ENCODE data around the gene SPRTN. TPM values are rescaled to one million over a fixed set of nuclear protein-coding genes. Genes with fewer than 3 reads are reported as not detected.

SPRTN gene, protein sequence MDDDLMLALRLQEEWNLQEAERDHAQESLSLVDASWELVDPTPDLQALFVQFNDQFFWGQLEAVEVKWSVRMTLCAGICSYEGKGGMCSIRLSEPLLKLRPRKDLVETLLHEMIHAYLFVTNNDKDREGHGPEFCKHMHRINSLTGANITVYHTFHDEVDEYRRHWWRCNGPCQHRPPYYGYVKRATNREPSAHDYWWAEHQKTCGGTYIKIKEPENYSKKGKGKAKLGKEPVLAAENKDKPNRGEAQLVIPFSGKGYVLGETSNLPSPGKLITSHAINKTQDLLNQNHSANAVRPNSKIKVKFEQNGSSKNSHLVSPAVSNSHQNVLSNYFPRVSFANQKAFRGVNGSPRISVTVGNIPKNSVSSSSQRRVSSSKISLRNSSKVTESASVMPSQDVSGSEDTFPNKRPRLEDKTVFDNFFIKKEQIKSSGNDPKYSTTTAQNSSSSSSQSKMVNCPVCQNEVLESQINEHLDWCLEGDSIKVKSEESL
- polyA plus RNA-seq (ENCODE audit: insufficient read depth in 1 of 5, insufficient read length in 5 of 5, low replicate concordance in 1 of 5), result 10 to 100 TPM; 12.0 to 17.6 (median 14.6) TPM
- long read RNA-seq, donor 1, partial matches to known transcripts, result 0 of 5 reads
- long read RNA-seq, donor 1, other reads (novel, unspliced or antisense), result 0 of 5 reads
- long read RNA-seq, donor 2, partial matches to known transcripts, result 0 of 4 reads
- long read RNA-seq, donor 2, other reads (novel, unspliced or antisense), result 0 of 4 reads
- long read RNA-seq, donor 3, transcript SPRTN-202 (5 exons, 3,468 nt), result major isoform, 5 of 8 reads
- long read RNA-seq, donor 3, partial matches to known transcripts, result 0 of 8 reads
- long read RNA-seq, donor 3, other reads (novel, unspliced or antisense), result 0 of 8 reads
- long read RNA-seq, donor 4, partial matches to known transcripts, result 6 of 7 reads
- long read RNA-seq, donor 4, other reads (novel, unspliced or antisense), result 0 of 7 reads
- long read RNA-seq, donor 5, partial matches to known transcripts, result 0 of 6 reads
- long read RNA-seq, donor 5, other reads (novel, unspliced or antisense), result 0 of 6 reads
- long read RNA-seq, donor 6, transcript SPRTN-202 (5 exons, 3,468 nt), result major isoform, 7 of 8 reads
- long read RNA-seq, donor 6, partial matches to known transcripts, result 0 of 8 reads
- long read RNA-seq, donor 6, other reads (novel, unspliced or antisense), result 0 of 8 reads
- long read RNA-seq, donor 7, transcript SPRTN-202 (5 exons, 3,468 nt), result major isoform, 7 of 9 reads
- long read RNA-seq, donor 7, partial matches to known transcripts, result 0 of 9 reads
- long read RNA-seq, donor 7, other reads (novel, unspliced or antisense), result 0 of 9 reads
- long read RNA-seq, donor 8, partial matches to known transcripts, result 0 of 4 reads
- long read RNA-seq, donor 8, other reads (novel, unspliced or antisense), result 0 of 4 reads

DNA sequence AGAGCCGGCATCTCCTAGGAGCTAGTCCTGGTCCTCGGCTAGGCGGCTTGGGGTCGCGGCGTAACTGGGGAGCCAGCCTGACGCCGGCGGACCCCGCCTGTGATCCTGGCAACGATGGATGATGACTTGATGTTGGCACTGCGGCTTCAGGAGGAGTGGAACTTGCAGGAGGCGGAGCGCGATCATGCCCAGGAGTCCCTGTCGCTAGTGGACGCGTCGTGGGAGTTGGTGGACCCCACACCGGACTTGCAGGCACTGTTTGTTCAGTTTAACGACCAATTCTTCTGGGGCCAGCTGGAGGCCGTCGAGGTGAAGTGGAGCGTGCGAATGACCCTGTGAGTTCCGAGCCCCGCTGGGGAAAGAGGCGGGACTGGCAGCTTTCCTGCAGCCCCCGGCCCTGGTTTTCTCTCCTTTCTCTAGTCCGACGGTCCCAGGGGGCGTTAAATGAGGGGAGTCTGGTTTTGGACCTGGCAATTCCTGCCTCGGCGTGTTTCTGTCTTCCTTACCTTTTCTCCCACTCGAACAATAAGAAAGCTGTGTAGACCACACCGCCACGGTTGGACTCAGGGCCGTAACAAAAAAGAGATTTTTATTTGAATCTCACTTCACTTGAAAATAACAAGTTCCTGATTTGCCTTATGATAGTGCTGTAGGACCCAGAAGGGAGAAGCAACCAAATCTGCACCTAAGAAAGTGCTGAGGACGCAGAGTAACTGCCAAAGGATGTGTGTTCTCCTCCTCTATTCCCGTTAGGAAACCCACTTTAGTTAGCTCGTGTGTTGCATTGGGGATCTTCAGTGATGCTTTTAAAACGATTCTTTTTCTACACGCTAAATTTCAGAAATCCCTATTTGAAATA is at the start of gene SPRTN:
Gene SPRTN (plus strand): TSS at position 24 of the 859 bp plus-strand sequence. CDS start 91 bp downstream, at position 115.
- no peak for DNase-seq

DNA sequence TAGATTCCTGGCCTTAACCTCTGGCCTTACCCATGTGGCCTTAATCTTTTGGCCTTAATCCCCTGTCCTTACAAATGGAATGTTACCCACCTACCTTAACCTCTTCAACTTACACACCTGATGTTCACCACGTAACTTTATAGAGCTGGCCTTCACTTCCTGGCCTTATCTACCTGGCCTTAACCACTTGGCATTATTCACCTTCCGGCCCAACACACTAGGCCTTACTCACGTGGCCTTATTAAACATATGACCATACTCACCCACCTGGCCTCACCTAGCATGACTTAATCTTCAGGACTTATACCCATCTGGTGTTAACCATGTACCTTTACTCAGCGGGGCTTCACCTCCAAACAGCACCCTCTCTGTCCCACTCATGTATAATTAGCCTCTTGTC is 42.2 kb upstream of the SPRTN start:
- DNase-seq, result no peak

GRCh38 chr1:231301990-231302389 is 36.1 kb upstream of the SPRTN start:
- DNase-seq, result no peak

DNA sequence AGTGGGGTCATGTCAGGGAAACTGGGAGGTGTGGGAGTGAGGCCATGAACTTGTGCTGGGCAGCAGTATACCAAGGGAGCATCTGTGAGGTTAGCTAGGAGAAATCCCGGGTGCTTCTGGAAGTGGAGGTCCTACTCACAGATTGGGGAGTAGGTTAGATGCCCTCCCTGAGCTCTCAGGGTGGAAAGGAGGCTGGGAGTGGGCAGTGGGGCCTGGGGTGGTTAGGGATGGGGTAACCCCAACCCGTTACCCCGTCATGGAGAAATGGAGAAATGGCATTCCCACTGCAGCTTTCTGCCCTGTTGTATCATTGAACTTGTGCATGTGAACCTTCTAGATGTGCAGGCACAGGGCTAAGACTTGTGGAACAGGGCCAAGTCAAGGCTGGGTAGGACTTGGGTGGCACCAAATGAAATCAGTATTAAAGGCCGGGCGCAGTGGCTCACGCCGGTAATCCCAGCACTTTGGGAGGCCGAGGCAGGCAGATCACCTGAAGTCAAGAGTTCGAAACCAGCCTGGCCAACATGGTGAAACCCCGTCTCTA is 27.6 kb upstream of the SPRTN start:
- DNase-seq, result no peak

DNA sequence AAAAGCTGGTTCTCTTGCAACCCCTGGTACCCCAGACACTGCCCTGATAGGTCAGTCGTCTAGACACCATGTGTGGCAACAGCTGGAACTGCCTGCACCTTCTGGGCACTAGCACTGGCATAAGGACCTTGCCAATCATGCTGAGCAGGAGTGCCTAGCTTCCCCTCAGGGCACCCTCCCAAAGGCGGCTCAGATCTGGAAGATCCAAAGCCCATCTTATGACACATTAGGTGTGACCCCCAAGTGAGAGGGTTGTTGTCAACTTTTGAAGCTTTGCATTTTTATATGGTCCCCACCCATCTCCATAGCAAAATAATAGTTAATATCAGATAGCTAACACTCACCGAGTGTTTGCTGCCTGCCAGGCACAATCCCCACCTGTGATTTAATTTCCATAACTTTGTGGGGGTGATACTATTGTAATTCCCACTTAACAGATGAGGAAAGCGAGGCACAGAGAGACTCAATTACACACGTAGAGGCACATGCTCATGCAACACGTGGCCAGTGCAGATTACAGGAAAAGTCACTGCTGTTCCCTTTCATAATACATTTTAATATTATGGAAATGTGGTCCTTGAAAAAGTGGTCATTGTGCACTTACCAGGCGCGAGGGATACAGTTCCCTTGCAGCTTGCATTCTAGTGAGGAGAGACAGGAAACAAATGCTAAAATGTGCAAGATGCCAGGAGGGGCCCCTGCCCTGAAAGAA is 26.2 kb upstream of the SPRTN start:
- DNase-seq, result no peak

GRCh38 chr1:231312432-231312788 is 25.7 kb upstream of the SPRTN start:
- DNase-seq, result no peak

DNA sequence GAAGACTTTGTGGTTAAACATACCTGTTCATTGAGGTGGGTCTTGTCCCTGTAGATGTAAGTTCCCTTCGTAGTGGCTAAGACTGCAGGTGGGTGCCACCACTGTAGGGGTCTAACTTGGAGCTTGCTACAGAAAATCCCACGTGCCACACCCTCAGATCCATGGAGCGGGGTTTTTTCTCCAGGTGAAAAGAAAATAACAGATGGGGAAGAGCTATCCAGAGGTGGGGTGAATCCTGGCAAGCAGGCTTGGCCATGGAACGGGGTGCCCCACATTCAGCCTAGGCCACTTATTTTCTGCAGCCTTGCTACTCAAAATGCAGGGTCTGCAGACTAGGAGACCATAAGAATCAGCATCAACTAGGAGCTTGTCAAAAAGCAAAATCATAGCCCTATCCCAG is 24.4 kb upstream of the SPRTN start:
- DNase-seq, result no peak

DNA sequence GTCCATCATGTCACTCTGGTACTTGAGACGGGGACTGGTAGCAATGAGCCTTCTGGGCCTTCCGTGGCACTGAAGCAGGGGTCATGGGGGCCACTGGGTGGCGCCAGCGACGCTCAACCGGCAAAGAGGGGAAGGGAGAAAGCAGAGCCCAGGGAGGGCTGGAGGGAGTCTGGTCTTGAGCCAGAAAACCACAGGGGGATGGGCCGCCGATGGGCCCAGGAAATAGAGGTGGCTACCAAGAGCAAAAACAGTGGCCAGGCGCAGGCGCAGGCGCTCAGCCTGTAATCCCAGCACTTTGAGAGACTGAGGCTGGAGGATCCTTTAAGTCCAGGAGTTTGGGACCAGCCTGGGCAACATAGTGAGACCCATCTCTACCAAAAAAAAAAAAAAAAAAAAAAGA is 22.2 kb upstream of the SPRTN start:
- no peak for DNase-seq

DNA sequence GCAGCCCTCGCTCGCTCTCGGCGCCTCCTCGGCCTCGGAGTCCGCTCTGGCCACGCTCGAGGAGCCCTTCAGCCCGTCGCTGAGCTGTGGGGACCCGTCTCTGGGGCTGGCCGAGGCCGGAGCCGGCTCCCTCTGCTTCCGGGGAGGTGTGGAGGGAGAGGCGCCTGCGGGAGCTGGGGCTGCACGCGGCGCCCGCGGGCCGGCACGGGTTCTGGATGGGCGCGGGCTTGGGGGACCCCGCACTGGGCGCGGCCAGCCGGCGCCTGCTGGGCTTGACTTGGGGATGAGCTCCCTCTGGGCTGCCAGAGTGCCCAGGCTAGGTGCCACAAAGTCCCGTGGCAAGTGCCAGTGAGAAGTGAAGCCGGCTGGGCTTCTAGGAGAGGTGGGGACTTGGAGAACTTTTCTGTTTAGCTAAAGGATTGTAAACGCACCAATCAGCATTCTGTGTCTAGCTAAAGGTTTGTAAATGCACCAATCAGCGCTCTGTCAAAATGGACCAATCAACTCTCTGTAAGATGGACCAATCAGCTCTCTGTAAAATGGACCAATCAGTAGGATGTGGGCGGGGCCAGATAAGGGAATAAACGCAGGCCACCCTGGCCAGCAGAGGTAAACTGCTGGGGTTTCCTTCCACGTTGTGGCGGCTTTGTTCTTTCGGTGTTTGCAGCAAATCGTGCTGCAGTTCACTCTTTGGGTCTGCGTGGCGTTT is 20.6 kb upstream of the SPRTN start:
- no peak for DNase-seq

DNA sequence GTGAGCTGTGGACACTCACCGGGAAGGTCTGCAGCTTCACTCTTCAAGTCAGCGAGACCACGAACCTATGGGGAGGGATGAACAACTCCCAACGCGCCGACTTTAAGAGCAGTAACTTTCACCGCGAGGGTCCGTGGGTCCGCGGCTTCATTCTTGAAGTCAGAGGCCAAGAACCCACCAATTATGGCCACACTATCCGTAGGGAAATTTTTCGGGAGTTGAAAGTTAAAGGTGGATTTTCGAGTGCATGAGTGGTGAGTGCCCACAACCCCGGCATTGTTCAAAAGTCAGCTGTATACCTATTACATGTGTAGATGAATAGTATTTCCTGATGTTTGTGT is 20.1 kb upstream of the SPRTN start:
- DNase-seq, result no peak

DNA sequence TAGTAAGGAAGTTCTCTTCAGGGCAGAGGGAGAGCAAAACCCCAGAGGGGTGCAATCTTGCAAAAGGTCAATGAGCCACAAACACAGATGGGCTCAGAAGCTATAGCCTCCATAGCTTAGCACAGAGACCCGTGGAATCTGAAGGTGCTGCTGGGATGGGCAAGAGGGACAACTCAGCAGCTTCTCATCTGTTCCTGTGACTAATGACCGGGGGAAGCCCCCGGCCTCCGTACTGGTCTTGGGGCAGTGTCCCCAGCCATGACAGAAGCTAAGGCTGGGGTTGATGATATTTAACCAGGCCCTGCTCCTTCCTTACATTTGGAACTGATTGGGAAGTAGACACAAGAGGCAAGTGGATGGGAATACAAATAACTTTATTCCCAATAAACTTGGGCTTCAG is 19.5 kb upstream of the SPRTN start:
- no peak for DNase-seq

DNA sequence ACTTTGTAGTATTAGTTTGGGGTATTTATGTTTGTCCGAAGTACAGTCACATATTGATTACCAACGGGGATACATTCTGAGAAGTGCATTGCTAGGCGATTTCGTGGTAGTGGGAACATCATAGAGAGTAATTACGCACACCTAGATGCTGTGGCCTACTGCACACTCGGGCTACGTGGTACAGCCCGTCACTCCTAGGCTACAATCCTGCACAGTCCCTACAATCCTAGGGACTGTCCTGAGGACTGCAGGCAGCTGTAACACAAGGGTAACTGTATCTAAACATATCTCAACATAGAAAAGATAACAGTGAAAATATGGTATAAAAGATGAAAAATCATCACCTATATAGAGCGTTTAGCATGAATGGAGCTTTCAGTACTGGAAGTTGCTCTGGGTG is 19.0 kb upstream of the SPRTN start:
- DNase-seq, result no peak

- DNase-seq, result no peak
Measured at GRCh38 chr1:231322880-231323530, 15.1 kb upstream of the SPRTN start.

- no peak for DNase-seq
Measured at GRCh38 chr1:231324660-231325059, 13.4 kb upstream of the SPRTN start.

DNA sequence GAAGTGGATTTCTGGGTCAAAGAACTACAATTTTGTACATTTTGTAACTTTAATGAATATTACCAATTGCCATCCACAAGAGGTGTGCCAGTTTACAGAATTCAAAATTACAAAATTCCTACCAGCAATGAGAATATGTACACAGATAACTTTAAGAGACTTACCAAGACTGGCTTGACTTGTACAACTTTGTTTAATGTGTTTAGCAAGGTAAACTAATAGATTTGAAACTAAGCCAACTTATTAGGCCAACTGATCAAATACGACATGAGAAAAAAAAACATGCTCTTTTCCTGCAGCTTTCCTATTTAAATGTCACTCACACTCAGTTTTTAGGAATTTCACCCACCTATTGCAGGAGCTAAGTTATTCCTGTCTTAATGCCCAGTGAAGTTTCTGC is 11.8 kb upstream of the SPRTN start:
- no peak for DNase-seq

DNA sequence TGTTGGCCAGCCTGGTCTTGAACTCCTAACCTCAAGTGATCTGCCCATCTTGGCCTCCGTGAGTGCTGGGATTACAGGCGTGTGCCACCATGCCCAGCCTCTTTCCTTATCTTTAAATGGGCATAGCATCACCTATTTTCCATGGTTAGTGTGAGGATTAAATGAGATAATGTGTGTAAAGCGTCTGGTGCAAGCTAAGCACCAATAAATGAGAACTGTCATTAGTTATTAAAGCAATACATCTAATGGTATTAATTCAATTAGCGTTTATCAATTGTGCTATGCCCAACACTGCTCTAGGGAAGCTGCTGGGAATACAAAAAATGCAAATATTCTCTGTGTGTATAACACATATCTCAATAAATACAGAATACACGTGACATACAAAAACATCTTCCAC is 10.5 kb upstream of the SPRTN start:
- no peak for DNase-seq

- no peak for DNase-seq
Measured at GRCh38 chr1:231329483-231329882, 8.6 kb upstream of the SPRTN start.

GRCh38 chr1:231332761-231333160 is 5.3 kb upstream of the SPRTN start:
- DNase-seq, result no peak
